Hepatocyte (in vitro differentiated cells): ENCODE measurements around the gene MCAM. TPM values are rescaled to one million over a fixed set of nuclear protein-coding genes. Genes with fewer than 3 reads are reported as not detected.

ENCODE experiments used
- DNase-seq: peaks from one replicate; pipeline ENCODE4 v3.0.0-alpha.2; 2016; ENCODE audit warnings: low spot score
- H2AFZ ChIP-seq: fragments of 200-600 bp; sonication (generic); 2 replicates; pipeline ENCODE4 v1.6.0; 2016; ENCODE audit warnings: antibody characterized with exemption, mild to moderate bottlenecking
- H3K27ac ChIP-seq: fragments of 200-600 bp; sonication (generic); 2 replicates; pipeline ENCODE4 v1.5.1; 2016; ENCODE audit warnings: mild to moderate bottlenecking
- H3K27me3 ChIP-seq: fragments of 200-600 bp; sonication (generic); 2 replicates; pipeline ENCODE4 v1.6.1; 2016
- H3K36me3 ChIP-seq: fragments of 200-600 bp; sonication (generic); replicated peaks from 2 replicates; pipeline ENCODE4 v1.5.1; 2016; ENCODE audit warnings: low read depth; ENCODE audit not compliant: insufficient read depth
- H3K4me1 ChIP-seq: fragments of 200-600 bp; sonication (generic); 2 replicates; pipeline ENCODE4 v1.5.1; 2016; ENCODE audit warnings: mild to moderate bottlenecking, moderate library complexity; ENCODE audit not compliant: insufficient read depth
- H3K4me2 ChIP-seq: fragments of 200-600 bp; sonication (generic); 2 replicates; pipeline ENCODE4 v1.6.0; 2016
- H3K4me3 ChIP-seq: fragments of 200-600 bp; sonication (generic); 2 replicates; pipeline ENCODE4 v1.5.1; 2016; ENCODE audit warnings: mild to moderate bottlenecking
- H3K79me2 ChIP-seq: fragments of 200-600 bp; sonication (generic); 2 replicates; pipeline ENCODE4 v1.6.0; 2017; ENCODE audit warnings: mild to moderate bottlenecking
- H3K9me2 ChIP-seq: fragments of 200-600 bp; sonication (generic); replicated peaks from 2 replicates; pipeline ENCODE4 v1.6.0; 2017; ENCODE audit warnings: mild to moderate bottlenecking; ENCODE audit not compliant: insufficient read depth
- H3K9me3 ChIP-seq: fragments of 200-600 bp; sonication (generic); 2 replicates; pipeline ENCODE4 v1.5.1; 2016; ENCODE audit warnings: low read depth, mild to moderate bottlenecking
- H4K20me1 ChIP-seq: fragments of 200-600 bp; sonication (generic); 2 replicates; pipeline ENCODE4 v1.6.0; 2016; ENCODE audit warnings: mild to moderate bottlenecking; ENCODE audit not compliant: insufficient read depth, poor library complexity, severe bottlenecking
- CTCF ChIP-seq: fragments of 200-600 bp; sonication (generic); IDR thresholded peaks from 2 replicates; pipeline ENCODE4 v1.5.1; 2016; ENCODE audit warnings: antibody characterized with exemption, mild to moderate bottlenecking; ENCODE audit not compliant: poor library complexity
- EZH2 ChIP-seq: fragments of 200-600 bp; sonication (generic); IDR thresholded peaks from 2 replicates; pipeline ENCODE4 v1.6.1; 2016; ENCODE audit warnings: antibody characterized with exemption, mild to moderate bottlenecking, borderline replicate concordance
- EZH2phosphoT487 ChIP-seq: fragments of 200-600 bp; sonication (generic); IDR thresholded peaks from one replicate; pipeline ENCODE4 v1.6.1; 2018; ENCODE audit warnings: antibody characterized with exemption, mild to moderate bottlenecking, low read depth, moderate library complexity; ENCODE audit not compliant: unreplicated experiment, severe bottlenecking
- WGBS: methylation state at CpG from one replicate; pipeline ENCODE4 v1.1.6; 2016; ENCODE audit warnings: low lambda C conversion rate; ENCODE audit errors: missing lambda C conversion rate; 5-methylcytosine and 5-hydroxymethylcytosine counted together
- polyA plus RNA-seq: library from polyadenylated mRNA; unstranded; fragments of >200 nt; fragmentation: Nextera tagmentation; extraction: Ambion mirVana; gene quantifications from 2 replicates; pipeline ENCODE4 v1.2.1, GENCODE V29; 2016
- total RNA-seq: library from RNA; depleted of rRNA; stranded (reverse); fragments of >200 nt; gene quantifications from 2 replicates; pipeline ENCODE4 v1.2.3, GENCODE V29; 2014

The MCAM gene
- total and polyA plus RNA-seq, 2 experiments from 2014 or later, result 6.1 to 35.4 TPM

DNA sequence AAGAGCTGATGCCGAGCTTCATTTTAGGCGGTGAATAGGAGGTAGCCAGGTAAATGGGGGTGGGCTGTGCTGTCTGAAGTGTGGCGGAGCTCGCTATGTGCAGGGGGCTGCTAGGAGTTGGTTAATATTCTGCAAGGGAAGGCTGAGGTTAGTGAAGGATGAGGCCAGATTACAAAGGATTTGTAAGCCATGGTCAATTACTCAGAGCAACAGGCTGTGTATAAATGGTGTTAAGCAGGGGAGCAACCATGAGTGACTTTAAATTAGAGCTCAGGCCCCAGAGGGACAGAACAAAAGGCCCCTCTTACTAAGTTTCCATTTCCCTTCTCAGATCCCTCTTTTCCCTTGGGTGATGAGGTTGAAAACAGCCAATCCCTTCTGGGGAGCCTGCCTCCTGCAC is 7.3 kb upstream of the MCAM start:
- Histone ChIP-seq H3K4me1 (peaks cover 10% of the 10 kb centered on the region), H4K20me1 (no peaks in the 10 kb centered on the region), H3K9me3 (no peaks in the 10 kb centered on the region), H3K4me3 (no peak overlapping the region), H3K9me2 (no peaks in the 10 kb centered on the region), H3K36me3 (no peaks in the 10 kb centered on the region), H2AFZ (no peak overlapping the region), H3K27me3 (peaks cover 5% of the 10 kb centered on the region), H3K27ac (no peak overlapping the region), H3K79me2 (no peaks in the 10 kb centered on the region), H3K4me2 (no peak overlapping the region)
- TF ChIP-seq CTCF, result no peak
- no peak for TF ChIP-seq EZH2
- TF ChIP-seq EZH2phosphoT487, result no peak
- 67% methylated on average over 4 of the region's 4 CpGs for WGBS
- DNase-seq, result no peak

DNA sequence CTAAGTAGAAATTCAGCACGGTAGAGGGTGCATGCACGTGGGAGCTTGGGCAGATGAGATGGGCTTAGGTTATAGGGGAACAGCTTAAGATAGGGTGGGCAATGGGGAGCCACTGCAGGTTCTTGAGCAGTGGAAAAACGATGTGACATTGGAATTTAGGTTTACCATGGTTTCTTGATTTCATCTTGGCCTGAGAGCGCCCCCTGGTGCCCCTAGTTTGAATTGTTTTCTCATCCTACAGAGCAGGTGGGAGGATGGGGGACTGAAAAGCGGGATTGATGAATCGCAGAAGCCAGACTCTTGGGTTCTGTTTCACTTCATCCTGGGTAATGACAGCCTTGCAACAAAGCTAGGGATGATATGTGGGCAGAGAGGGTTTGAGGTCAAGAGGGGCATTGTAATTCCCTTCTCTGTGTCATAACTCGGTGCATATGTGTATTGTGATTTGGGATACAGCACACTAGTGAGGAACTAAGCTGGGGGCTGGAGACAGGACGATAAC is 6.7 kb upstream of the MCAM start:
- Histone ChIP-seq H3K27ac (no peak overlapping the region), H3K9me2 (no peaks in the 10 kb centered on the region), H3K4me2 (no peak overlapping the region), H3K79me2 (no peaks in the 10 kb centered on the region), H2AFZ (no peak overlapping the region), H4K20me1 (no peaks in the 10 kb centered on the region), H3K4me3 (no peak overlapping the region), H3K9me3 (no peaks in the 10 kb centered on the region), H3K4me1 (peaks cover 13% of the 10 kb centered on the region), H3K36me3 (no peaks in the 10 kb centered on the region), H3K27me3 (peaks cover 7% of the 10 kb centered on the region)
- TF ChIP-seq CTCF (peak; percentile 71), EZH2phosphoT487 (no peak)
- WGBS, result 31% methylated on average over 8 of the region's 8 CpGs
- DNase-seq, result peak; percentile 83

GRCh38 chr11:119322921-119323531 is 6.1 kb upstream of the MCAM start:
- peaks cover 17% of the 10 kb centered on the region for H3K4me1 ChIP-seq
- WGBS, result 94% methylated on average over 20 of the region's 20 CpGs
- H3K4me2 ChIP-seq, result no peak overlapping the region
- no peaks in the 10 kb centered on the region for H3K9me2 ChIP-seq
- no peak for DNase-seq
- no peaks in the 10 kb centered on the region for H4K20me1 ChIP-seq
- no peak overlapping the region for H3K4me3 ChIP-seq
- no peaks in the 10 kb centered on the region for H3K9me3 ChIP-seq
- TF ChIP-seq CTCF (no peak), EZH2phosphoT487 (no peak), EZH2 (no peak)
- no peaks in the 10 kb centered on the region for H3K36me3 ChIP-seq
- no peaks in the 10 kb centered on the region for H3K79me2 ChIP-seq
- H3K27ac ChIP-seq, result no peak overlapping the region
- H3K27me3 ChIP-seq, result peaks cover 11% of the 10 kb centered on the region
- no peak overlapping the region for H2AFZ ChIP-seq
